Measurements from ENCODE around the gene RAC2.

Gene RAC2

DNA sequence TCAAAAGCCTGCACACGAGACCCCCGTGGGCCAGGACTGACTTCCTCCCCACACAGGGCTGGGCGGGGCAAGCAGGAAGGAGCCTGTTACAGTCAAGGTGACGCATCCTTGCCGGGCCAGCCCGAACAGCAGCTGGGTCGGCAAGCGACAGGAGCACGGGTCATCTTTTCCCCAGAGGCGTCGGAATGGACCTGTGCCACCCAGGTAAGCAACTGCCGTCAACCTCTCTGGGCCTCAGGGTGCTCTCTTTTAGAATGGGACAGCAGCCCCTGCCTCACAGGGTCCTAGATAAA is 38.3 kb upstream of the RAC2 start, which contains the start of gene CYTH4:
TSS of gene CYTH4 (plus strand) at position 124 of the 293 bp plus-strand sequence. CDS start at position 186, 62 bp downstream.
- no peak within 1 kb of the TSS for H3K4me3 ChIP-seq (ENCODE audit: control insufficient read depth, low read depth, low read length)
- TF ChIP-seq, protein P1, sequence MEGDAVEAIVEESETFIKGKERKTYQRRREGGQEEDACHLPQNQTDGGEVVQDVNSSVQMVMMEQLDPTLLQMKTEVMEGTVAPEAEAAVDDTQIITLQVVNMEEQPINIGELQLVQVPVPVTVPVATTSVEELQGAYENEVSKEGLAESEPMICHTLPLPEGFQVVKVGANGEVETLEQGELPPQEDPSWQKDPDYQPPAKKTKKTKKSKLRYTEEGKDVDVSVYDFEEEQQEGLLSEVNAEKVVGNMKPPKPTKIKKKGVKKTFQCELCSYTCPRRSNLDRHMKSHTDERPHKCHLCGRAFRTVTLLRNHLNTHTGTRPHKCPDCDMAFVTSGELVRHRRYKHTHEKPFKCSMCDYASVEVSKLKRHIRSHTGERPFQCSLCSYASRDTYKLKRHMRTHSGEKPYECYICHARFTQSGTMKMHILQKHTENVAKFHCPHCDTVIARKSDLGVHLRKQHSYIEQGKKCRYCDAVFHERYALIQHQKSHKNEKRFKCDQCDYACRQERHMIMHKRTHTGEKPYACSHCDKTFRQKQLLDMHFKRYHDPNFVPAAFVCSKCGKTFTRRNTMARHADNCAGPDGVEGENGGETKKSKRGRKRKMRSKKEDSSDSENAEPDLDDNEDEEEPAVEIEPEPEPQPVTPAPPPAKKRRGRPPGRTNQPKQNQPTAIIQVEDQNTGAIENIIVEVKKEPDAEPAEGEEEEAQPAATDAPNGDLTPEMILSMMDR (IDR thresholded peaks at IDR 0.05; ENCODE audit: control insufficient read depth, insufficient read depth, low read depth, low read length, missing control alignments) = no peak
- DNase-seq (ENCODE audit: low read depth) = no peak

DNA sequence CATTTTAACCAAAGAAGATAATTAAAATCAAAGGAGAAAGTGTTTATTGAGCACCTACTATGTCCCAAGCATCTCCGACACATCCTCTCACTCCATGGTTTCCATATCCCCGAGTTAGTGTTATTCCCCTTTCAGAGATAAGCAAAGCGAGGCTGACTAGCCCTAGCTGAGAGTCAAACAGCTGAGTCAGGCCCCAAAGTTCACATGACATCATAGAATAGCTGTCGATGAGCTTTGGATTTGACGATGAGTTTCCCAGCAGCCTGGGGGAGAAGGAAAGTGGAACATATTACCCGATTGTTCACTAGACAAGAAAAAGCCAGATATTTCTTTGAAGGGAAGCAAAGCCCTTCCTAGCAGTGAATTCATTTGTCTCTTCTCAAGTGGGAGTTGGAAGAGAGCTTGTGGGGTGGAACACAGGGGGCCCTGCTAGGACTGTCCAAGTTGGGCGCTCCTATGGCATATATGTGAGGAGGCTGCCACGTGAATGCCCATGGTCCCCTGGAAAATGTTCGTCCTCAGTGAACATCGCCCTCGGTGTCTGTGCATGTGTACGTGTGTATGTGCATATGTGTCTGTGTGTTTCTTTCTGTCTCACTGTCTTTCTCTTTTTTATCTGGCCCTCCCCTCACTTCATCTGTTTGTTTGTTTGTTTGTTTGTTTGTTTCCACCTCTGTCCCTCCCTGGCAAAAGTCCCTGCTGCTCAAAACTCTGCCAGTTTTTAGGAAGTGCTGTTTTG is 37.7 kb upstream of the RAC2 start:
- no peak overlapping the region for H3K4me3 ChIP-seq (ENCODE audit: control insufficient read depth, low read depth, low read length)
- TF ChIP-seq, protein P1 (IDR thresholded peaks at IDR 0.05; ENCODE audit: control insufficient read depth, insufficient read depth, low read depth, low read length, missing control alignments) = no peak
- DNase-seq (ENCODE audit: low read depth) = no peak

DNA sequence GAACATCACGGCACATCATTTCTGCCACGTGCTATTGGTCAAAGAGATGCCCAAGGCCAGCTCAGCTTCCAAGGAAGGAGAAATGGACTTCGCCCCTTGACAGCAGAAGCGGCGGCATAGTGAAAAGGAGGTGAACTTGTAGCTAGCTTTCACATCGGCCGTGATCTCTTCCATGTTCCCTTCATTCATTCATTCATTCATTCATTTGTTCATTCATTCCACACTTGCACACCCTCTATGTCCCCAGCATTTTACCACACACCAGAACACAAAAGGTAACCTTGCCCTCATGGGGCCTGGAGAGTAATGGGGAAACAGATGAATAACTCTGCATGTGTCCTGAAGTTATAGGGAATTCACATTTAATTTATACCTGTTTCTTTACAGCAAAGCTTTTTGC is 37.1 kb upstream of the RAC2 start:
- TF ChIP-seq, protein P1 (IDR thresholded peaks at IDR 0.05; ENCODE audit: control insufficient read depth, insufficient read depth, low read depth, low read length, missing control alignments) = no peak
- no peak for DNase-seq (ENCODE audit: low read depth)
- no peak overlapping the region for H3K4me3 ChIP-seq (ENCODE audit: control insufficient read depth, low read depth, low read length)

DNA sequence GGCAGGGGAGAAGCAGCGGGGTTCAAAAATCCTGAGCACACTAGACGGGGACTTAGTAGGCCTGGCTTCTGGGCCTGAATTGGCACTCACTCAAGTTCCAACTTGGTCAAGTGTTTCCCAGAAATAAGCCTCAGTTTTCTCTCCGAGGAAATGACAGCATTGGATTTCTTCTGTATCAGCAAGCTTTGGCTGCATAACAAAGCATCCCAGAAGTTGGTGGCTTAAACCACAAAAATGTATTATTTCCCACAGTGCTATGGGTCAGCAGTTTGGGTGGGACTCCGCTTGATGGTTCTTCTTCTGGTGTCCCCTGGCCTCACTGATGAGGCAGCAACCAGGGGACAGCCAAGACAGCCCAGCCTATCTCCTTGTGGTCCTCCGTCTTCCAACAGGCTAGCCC is 36.6 kb upstream of the RAC2 start:
- TF ChIP-seq, protein P1 (IDR thresholded peaks at IDR 0.05; ENCODE audit: control insufficient read depth, insufficient read depth, low read depth, low read length, missing control alignments) = no peak
- DNase-seq (ENCODE audit: low read depth) = no peak
- H3K4me3 ChIP-seq (ENCODE audit: control insufficient read depth, low read depth, low read length) = no peak overlapping the region

DNA sequence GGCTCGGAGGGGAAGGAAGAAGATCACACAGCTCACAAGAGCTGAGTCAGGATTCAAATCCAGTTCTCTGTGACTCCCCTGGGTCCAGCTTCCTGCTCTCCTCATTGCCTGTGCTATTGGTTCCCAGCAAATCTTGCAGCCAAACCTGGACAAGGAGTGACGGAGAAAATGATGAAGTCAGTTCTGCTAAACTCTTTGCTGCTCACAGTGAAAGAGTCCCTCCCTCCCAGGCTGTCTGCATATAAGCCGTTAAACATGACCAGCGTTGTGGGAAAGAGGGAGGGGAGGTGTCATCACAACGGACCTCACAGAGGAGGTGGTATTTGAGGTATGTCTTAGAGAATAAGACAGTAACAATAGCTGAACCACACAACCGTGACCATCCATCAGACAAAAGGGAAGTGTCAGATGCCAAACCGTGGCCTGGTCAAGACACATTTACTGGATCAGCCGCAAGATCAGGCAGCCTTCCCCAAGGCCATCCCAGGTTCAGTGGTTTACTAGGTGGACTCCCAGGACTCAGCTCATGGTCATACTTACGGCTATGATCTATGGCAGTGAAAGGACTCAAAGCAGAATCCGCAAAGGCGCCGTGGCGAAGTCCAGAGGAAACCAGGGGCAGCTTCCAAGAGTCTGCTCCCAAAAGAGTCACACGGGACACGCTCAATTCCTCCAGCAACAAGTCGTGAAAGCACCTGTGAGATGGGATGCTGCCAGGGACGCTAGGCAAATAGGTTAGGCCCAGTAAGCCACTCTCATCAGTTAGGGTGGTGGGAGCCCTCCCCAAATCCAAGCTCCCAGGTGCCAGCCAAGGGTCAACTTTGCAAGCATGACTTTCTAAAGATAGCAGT is 35.5 kb upstream of the RAC2 start:
- no peak overlapping the region for H3K4me3 ChIP-seq (ENCODE audit: control insufficient read depth, low read depth, low read length)
- DNase-seq (ENCODE audit: low read depth) = no peak
- TF ChIP-seq, protein P1 (IDR thresholded peaks at IDR 0.05; ENCODE audit: control insufficient read depth, insufficient read depth, low read depth, low read length, missing control alignments) = no peak

DNA sequence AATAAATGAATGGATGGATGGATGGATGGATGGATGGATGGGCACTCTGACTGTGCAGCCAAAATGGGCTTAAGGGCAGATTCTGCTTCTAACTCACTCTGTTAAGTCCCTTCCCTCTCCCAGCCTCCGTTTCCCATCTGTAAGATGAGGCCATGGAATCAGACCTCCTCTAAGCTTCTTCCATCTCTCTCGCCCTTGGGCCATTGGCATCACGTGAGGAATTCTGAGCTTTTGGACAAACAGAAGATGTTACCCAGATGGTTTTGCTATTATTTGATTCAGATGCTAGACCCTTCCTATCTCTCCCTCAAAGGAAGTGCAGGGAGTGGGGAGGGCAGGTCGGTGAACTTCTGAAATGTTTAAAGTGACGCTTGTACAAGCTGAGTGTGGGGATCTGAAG is 34.2 kb upstream of the RAC2 start:
- TF ChIP-seq, protein P1 (IDR thresholded peaks at IDR 0.05; ENCODE audit: control insufficient read depth, insufficient read depth, low read depth, low read length, missing control alignments) = no peak
- DNase-seq (ENCODE audit: low read depth) = no peak
- H3K4me3 ChIP-seq (ENCODE audit: control insufficient read depth, low read depth, low read length) = no peak overlapping the region

All from AG09309 (cell line).